Femur (tissue), 1 donor: Measurements from ENCODE around the gene NABP2.
A peak's percentile ranks its signal among the peaks of the same experiment; 100 is the strongest.
"Not testable (repeated sequence)": the region's sequence is repeated elsewhere in the genome, so short reads cannot be mapped to it uniquely, and the experiment has no call there.

Source experiments
- DNase-seq: peaks from one replicate; pipeline ENCODE4 v3.0.0-alpha.2; 2017

Gene NABP2

GRCh38 chr12:56248711-56249110 is 24.6 kb downstream of the NABP2 start:
- DNase-seq, result no peak

DNA sequence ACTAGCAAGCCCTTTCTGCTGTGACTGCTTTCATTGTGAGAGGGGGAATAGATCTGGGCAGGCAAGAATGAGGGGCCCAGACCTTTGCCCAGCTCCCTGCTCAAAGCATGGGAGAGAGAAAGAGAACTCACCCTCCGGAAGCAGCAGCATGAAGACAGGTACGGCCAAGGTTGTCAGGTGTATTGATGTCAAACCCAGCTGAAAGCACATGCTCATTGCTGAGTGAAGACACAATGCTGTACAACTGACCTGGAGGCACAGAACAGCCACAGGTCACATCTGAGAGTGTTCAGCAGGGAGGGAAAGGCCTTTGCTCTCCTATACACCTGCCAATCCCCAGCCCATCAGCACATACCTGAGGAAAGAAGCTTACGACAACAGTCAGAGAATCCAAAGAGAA is 28.5 kb downstream of the NABP2 start:
- DNase-seq, result no peak

GRCh38 chr12:56253091-56253490 is 28.9 kb downstream of the NABP2 start:
- DNase-seq, result no peak

DNA sequence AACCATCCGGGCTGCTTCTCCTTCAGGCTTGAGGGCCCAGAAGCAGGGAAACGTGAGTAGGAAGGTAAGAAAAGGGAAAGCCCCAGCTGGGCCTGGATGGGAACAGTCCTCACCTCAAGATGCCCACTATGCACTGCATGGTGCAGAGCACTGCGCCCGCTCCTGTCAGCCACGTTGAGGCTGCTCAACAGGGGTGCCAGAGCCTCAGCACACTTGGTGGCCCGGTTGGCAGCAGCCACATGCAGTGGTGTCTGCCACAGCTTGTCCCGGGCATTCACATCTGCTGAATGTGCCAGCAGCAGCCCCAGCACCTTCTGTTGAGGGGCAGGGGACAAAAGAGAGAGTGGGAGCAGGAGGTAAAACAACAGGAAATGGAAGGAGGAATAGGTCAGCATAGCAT is 31.5 kb downstream of the NABP2 start:
- DNase-seq, result no peak

GRCh38 chr12:56256326-56256960 is 32.3 kb downstream of the NABP2 start:
- DNase-seq, result no peak

DNA sequence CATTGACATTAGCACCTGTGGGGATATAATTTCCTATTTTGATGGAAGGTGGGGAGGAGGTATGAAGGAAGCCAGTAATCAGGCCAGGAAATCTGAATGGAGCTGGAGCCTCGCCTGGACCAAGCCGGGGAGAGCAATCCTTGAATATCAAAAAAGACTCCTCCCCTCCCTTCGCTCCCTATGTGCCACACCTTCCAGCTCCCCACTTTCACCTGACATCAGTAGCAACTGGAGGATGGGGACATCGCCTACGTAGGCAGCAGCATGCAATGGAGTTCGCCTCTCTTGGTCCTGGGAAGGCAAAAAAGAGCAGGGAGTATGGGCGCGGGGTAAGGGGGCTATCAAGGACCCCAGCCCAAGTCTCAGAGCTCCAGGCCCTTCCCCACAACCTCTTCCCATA is 32.9 kb downstream of the NABP2 start:
- no peak for DNase-seq

DNA sequence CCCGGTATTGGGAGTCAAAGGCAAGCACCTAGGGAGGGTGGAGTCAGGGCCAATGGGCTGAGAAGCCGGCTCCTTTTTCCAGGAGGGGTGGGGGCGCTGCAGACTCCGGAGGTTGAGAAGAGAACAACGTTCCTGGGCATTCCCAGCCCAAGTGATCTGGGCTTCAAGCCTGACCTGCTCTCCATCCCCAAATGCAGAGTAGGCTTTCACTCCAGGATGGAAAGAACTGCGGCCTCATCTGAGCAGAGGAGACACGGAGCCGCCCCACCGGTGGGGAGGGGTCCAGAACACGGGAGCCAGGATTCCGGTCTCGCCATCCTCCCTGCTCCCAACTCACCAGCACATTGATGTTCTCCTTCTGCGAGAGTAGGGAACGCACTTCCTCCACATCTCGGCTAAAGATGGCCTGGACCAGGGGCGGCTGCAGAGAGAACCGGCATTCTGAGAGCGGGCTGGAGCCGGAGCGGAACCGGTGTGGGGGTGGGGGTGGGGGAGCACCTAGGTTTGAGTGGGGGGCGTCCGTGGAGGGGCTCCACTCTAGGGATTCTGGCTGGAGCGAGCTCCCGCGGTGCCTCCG is 33.4 kb downstream of the NABP2 start:
- DNase-seq, result no peak

GRCh38 chr12:56258068-56258819 is 34.1 kb downstream of the NABP2 start, which contains the start of gene ANKRD52:
ANKRD52 (minus strand) TSS chr12:56258384; CDS start chr12:56258269, 115 bp downstream.
- peak; percentile 86 for DNase-seq

DNA sequence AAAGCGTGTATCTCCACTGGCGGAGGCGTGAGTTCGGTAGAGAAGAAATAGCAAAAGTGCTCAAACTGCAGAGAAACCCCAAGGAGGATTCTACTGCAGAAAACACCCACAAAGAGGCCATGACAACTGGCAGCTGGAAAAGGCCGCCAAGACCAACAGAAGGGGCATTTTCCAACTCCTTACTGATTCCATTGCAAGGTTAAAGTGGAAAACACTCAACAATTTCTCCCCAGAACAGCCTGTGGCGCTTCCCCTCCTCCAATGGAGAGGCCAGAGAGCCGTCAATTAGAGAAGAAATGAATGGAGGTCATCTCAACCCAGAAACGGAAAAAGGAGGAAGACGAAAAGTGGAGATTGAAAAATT is 34.7 kb downstream of the NABP2 start:
- DNase-seq, result no peak

DNA sequence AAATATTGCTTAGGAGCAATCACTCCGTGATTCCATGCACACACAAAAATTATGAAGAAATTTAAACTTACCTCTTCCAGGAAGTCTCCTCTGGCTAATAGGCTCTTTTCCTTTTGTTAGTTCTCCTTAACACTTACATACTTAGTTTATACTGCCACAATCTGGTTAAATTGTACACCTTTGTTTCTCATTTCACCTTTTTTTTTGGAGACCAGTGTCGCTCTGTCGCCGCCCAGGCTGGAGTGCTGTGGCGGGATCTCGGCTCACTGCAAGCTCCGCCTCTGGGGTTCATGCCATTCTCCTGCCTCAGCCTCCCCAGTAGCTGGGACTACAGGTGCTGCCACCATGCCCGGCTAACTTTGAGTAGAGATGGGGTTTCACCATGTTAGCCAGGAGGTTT is 36.2 kb downstream of the NABP2 start:
- DNase-seq, result no peak

DNA sequence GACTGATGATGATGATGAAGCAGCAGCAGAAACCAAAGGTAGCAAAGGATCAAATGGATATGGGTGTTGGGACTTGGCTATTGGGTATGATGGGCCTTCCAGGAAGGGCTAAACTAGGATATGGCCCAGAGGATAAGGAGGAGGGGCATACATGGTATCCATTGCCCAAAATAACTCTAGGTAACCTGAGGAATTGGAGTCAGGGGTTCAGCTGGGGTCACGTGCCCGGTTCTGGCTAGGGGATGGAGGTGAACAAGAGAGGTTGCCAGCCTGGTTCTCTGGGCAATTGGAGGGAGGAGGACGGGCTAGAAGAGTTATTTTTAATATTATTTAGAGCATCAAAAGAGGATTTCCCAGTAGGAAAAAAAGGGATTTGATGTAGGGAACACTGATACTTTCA is 36.8 kb downstream of the NABP2 start:
- DNase-seq, result no peak

- no peak for DNase-seq
Observed at GRCh38 chr12:56261503-56262232, 37.5 kb downstream of the NABP2 start.

- not testable (repeated sequence) for DNase-seq
Observed at GRCh38 chr12:56262955-56263354, 38.8 kb downstream of the NABP2 start.

GRCh38 chr12:56266068-56266692 is 42.0 kb downstream of the NABP2 start:
- DNase-seq, result not testable (repeated sequence)

DNA sequence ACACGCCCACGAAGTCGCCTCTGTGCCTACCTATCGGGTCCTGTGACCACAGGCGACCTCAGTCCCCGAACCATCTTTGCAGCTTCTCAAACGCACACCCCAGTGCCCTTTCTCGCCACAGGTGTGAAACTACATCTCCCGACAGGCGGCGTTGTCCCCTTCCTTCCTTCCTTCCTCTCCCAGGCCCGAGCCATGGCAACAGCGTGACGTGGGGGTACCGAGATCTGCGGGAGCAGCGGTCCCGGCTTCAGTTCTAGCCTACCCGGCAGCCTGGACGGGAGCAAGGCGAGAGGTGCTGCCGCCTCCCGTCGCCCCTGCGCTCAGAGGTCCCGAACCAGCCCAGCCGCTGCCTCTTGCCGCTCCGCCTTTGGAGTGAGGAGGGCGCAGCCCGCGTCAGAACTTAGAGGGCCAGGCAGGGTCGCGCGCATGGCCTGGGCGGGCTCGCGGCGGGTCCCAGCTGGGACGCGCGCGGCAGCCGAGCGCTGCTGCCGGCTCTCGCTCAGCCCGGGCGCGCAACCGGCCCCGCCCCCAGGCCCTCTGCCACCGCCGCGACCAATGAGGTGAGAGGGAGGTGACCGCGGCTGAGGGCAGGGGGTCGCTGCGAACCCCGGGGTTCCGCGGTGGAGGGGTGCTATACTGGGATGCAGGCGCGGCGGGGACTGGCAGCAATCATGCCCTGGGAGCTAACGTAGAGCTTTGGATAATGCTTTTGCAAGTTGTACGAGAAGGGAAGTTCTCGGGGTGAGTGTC is 42.7 kb downstream of the NABP2 start, which contains the start of gene COQ10A:
COQ10A (plus strand) TSS at position 250 of the 750 bp plus-strand sequence; CDS start at position 427, 177 bp downstream.
- DNase-seq, result peak; percentile 93

DNA sequence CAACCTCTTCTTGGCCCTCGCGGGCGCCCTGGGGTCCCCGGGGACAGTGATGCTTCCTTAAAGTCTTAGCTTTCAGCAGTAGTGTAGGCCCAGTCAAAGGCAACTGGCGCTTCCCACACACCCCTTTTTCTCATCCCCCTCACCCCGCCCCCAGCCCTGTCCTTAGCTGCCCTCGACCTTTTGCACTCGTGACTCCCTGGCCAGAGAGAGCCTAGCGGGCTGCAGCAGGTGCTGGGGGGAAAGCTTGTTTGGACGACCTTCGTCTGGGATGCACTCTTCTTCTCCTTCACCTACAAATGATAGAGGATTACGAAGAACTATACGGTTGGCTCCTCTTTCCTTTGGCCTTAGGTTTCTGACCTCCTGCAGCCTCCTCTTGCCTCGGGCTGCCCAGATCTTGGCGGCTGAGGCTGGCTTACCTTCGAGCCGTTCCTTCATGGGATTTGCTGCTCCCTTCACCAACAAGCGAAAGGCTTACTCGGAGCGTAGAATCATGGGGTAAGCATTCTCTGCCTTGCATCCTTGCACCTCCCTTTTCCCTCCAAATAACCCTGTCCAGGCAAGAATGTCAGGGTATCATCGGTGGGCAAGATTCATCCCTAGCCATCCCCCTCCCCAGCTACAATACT is 43.4 kb downstream of the NABP2 start:
- no peak for DNase-seq

DNA sequence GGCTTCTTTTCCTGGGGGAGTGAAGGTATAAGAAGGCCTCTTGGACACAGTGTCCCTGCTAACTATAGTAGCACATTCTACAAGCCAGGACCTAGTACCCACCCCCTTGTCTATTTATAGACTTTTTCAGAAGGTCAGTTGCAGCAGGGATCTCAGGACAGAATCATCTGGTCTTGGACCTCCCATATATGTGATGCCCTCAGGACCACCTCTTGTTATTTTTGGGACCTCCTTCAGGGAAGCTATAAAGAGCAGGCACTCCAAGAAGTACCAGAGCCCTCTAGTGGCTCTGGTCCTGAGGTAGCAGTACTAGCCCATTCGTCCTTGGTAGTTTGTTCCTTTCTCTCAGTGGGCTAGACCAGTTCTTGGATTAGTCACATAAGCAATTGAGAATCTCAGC is 46.9 kb downstream of the NABP2 start:
- DNase-seq, result no peak

- not testable (repeated sequence) for DNase-seq
Observed at GRCh38 chr12:56272468-56272867, 48.3 kb downstream of the NABP2 start.

- no peak for DNase-seq
Observed at GRCh38 chr12:56274299-56274698, 50.2 kb downstream of the NABP2 start.

DNA sequence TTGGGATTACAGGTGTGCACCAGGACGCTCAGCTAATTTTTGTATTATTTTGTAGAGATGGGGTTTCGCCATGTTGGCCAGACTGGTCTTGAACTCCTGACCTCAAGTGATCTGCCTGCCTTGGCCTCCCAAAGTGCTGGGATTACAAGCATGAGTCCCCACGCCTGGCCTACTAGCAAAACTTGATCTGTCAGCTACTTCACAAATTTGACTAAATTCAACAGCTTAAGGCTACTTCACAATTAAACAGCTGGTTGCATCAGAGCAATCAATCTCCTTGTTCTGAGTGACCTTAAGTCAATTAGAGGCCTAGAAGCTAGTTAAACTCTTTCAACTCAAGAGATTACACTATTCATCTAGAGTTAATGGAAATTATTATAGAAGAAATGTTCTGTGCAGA is 54.8 kb downstream of the NABP2 start:
- DNase-seq, result no peak
